Skeletal muscle tissue (tissue), 4 donors: ENCODE results near the gene MYCT1. TPM values are rescaled to one million over a fixed set of nuclear protein-coding genes. Genes with fewer than 3 reads are reported as not detected.

ENCODE experiments used
- H3K27ac ChIP-seq: one replicate; pipeline ENCODE4 v1.7.0; 2013; ENCODE audit warnings: mild to moderate bottlenecking, low read depth, low read length, inconsistent platforms
- H3K27me3 ChIP-seq, 3 donors: one replicate each; pipeline ENCODE4 v1.7.0; 2013; ENCODE audit warnings: low read length in 3 of 3; ENCODE audit not compliant: control insufficient read depth in 3 of 3, insufficient read depth in 3 of 3
- H3K36me3 ChIP-seq, 3 donors: one replicate each; pipeline ENCODE4 v1.7.0; 2013; ENCODE audit warnings: low read length in 3 of 3; ENCODE audit not compliant: control insufficient read depth in 3 of 3, insufficient read depth in 3 of 3
- H3K4me1 ChIP-seq, 3 donors: one replicate each; pipeline ENCODE4 v1.7.0; 2013; ENCODE audit warnings: low read length in 3 of 3, mild to moderate bottlenecking in 3 of 3; ENCODE audit not compliant: control insufficient read depth in 3 of 3, insufficient read depth in 3 of 3
- H3K4me3 ChIP-seq, 3 donors: one replicate each; pipeline ENCODE4 v1.7.0; 2013; ENCODE audit warnings: low read length in 3 of 3
- H3K9ac ChIP-seq, 3 donors: one replicate each; pipeline ENCODE4 v1.7.0; 2013; ENCODE audit warnings: low read length in 3 of 3, mild to moderate bottlenecking in 3 of 3, moderate library complexity in 2 of 3, low read depth in 1 of 3
- H3K9me3 ChIP-seq, 3 donors: one replicate each; pipeline ENCODE4 v1.7.0; 2013; ENCODE audit warnings: low read length in 3 of 3; ENCODE audit not compliant: control insufficient read depth in 3 of 3
- total RNA-seq: library from RNA; depleted of rRNA; stranded (reverse); fragments of >200 nt; gene quantifications from one replicate; pipeline ENCODE4 v1.2.3, GENCODE V29; 2014
- donor health status: Osteomylitis.

The MYCT1 gene
- total RNA-seq, 1 donor from 2014 or later: 12.0 TPM

GRCh38 chr6:152748843-152749242 lies 51.1 kb downstream of the MYCT1 start:
- H3K36me3 ChIP-seq: no peaks in the 10 kb centered on the region
- no peak overlapping the region for H3K27ac ChIP-seq

GRCh38 chr6:152749336-152749735 lies 51.6 kb downstream of the MYCT1 start:
- no peak overlapping the region for H3K27ac ChIP-seq
- no peak overlapping the region for H3K9ac ChIP-seq
- no peaks in the 10 kb centered on the region for H3K27me3 ChIP-seq
- no peaks in the 10 kb centered on the region for H3K4me1 ChIP-seq
- H3K36me3 ChIP-seq: no peaks in the 10 kb centered on the region
- H3K9me3 ChIP-seq: no peaks in the 10 kb centered on the region
- H3K4me3 ChIP-seq: no peak overlapping the region

More at GRCh38 chr6:152748843-152749242, 51.1 kb downstream of the MYCT1 start:
- no peak overlapping the region for H3K9ac ChIP-seq
- H3K27me3 ChIP-seq: no peaks in the 10 kb centered on the region
- no peaks in the 10 kb centered on the region for H3K9me3 ChIP-seq
- H3K4me3 ChIP-seq: no peak overlapping the region
- no peaks in the 10 kb centered on the region for H3K4me1 ChIP-seq

- H3K9me3 ChIP-seq: no peaks in the 10 kb centered on the region
- no peaks in the 10 kb centered on the region for H3K4me1 ChIP-seq
- no peaks in the 10 kb centered on the region for H3K27me3 ChIP-seq
- H3K9ac ChIP-seq: no peak within 1 kb of the TSS
- no peaks in the 10 kb centered on the region for H3K36me3 ChIP-seq
- no peak within 1 kb of the TSS for H3K27ac ChIP-seq
- H3K4me3 ChIP-seq: no peak within 1 kb of the TSS
These were observed 53.0 kb downstream of the MYCT1 start, which contains the start of gene VIP for GRCh38 chr6:152750694-152751093. TSS of gene VIP (plus strand) at chr6:152750797. CDS start at chr6:152752178, 1,381 bp downstream.

GRCh38 chr6:152765331-152765730 lies 67.6 kb downstream of the MYCT1 start:
- no peaks in the 10 kb centered on the region for H3K27me3 ChIP-seq
- no peaks in the 10 kb centered on the region for H3K4me1 ChIP-seq
- no peak overlapping the region for H3K9ac ChIP-seq
- no peaks in the 10 kb centered on the region for H3K36me3 ChIP-seq
- no peak overlapping the region for H3K4me3 ChIP-seq
- H3K27ac ChIP-seq: no peak overlapping the region
- H3K9me3 ChIP-seq: no peaks in the 10 kb centered on the region

- Histone ChIP-seq H3K27ac (no peak overlapping the region), H3K9me3 (no peaks in the 10 kb centered on the region), H3K4me1 (no peaks in the 10 kb centered on the region), H3K9ac (no peak overlapping the region), H3K4me3 (no peak overlapping the region), H3K27me3 (no peaks in the 10 kb centered on the region), H3K36me3 (no peaks in the 10 kb centered on the region)
These were observed 71.5 kb downstream of the MYCT1 start for GRCh38 chr6:152769159-152769558.

GRCh38 chr6:152769993-152770392 lies 72.3 kb downstream of the MYCT1 start:
- H3K9ac ChIP-seq: no peak overlapping the region
- no peak overlapping the region for H3K27ac ChIP-seq
- no peaks in the 10 kb centered on the region for H3K36me3 ChIP-seq
- H3K4me1 ChIP-seq: no peaks in the 10 kb centered on the region
- H3K9me3 ChIP-seq: no peaks in the 10 kb centered on the region
- H3K27me3 ChIP-seq: no peaks in the 10 kb centered on the region
- no peak overlapping the region for H3K4me3 ChIP-seq

GRCh38 chr6:152771061-152771687 lies 73.5 kb downstream of the MYCT1 start:
- Histone ChIP-seq H3K4me1 (no peaks in the 10 kb centered on the region), H3K9me3 (no peaks in the 10 kb centered on the region), H3K27me3 (no peaks in the 10 kb centered on the region), H3K9ac (no peak overlapping the region), H3K4me3 (no peak overlapping the region), H3K36me3 (no peaks in the 10 kb centered on the region), H3K27ac (no peak overlapping the region)

Other genes with a start within 250 kb of the MYCT1 start
- 195 TPM for gene SYNE1, start 60.5 kb upstream of the MYCT1 start, total RNA-seq
- gene VIP, start 52.9 kb downstream of the MYCT1 start, total RNA-seq: not detected